Transverse colon (tissue), 4 donors: ENCODE measurements around the gene CALML4. TPM values are rescaled to one million over a fixed set of nuclear protein-coding genes. Genes with fewer than 3 reads are reported as not detected.
A peak's percentile ranks its signal among the peaks of the same experiment; 100 is the strongest.

Source experiments
- DNase-seq: peaks from one replicate; pipeline ENCODE4 v3.0.0-alpha.2; 2019
- H3K27ac ChIP-seq, 4 donors: fragments of 200-600 bp; sonication (generic); 2 replicates each; pipeline ENCODE4 v1.5.1; 2016 to 2018; ENCODE audit warnings: inconsistent platforms in 4 of 4
- H3K27me3 ChIP-seq: fragments of 200-600 bp; sonication (generic); 2 replicates; pipeline ENCODE4 v1.5.1; 2017; ENCODE audit warnings: inconsistent platforms
- H3K36me3 ChIP-seq, 4 donors: fragments of 200-600 bp; sonication (generic); 2 replicates each; pipeline ENCODE4 v1.5.1; 2017 to 2019; ENCODE audit warnings: inconsistent platforms in 4 of 4
- H3K4me1 ChIP-seq, 4 donors: fragments of 200-600 bp; sonication (generic); 2 replicates each; pipeline ENCODE4 v1.5.1; 2017 to 2020; ENCODE audit warnings: inconsistent platforms in 4 of 4
- H3K4me3 ChIP-seq, 4 donors: fragments of 200-600 bp; sonication (generic); 1 replicate in 1 of 4; 2 replicates in 3 of 4; pipeline versions ENCODE4 v1.5.1 to v1.6.1; 2017 to 2019; ENCODE audit warnings: inconsistent platforms in 4 of 4
- H3K9me3 ChIP-seq, 2 donors: fragments of 200-600 bp; sonication (generic); 2 replicates each; pipeline ENCODE4 v1.5.1; 2017 to 2019; ENCODE audit warnings: inconsistent platforms in 2 of 2
- EP300 ChIP-seq: sonication (generic); formaldehyde crosslinking; IDR thresholded peaks from one replicate; pipeline ENCODE4 v1.6.1; 2017; ENCODE audit warnings: antibody characterized with exemption, low read depth
- POLR2A ChIP-seq: fragments of 450-650 bp; IDR thresholded peaks from one replicate; pipeline ENCODE4 v1.6.1; 2016; ENCODE audit warnings: antibody characterized with exemption, mild to moderate bottlenecking, moderate library complexity
- POLR2AphosphoS5 ChIP-seq, 3 donors: sonication (generic); formaldehyde crosslinking; IDR thresholded peaks; one replicate each; pipeline ENCODE4 v1.6.1; 2016; ENCODE audit warnings: antibody characterized with exemption in 3 of 3
- WGBS, 2 donors: methylation state at CpG; one replicate each; pipeline ENCODE4 v1.1.5; 2018; ENCODE audit warnings: low coverage in 1 of 2; 5-methylcytosine and 5-hydroxymethylcytosine counted together
- in situ Hi-C, 4 donors: fragments of 200-750 bp; cut with MboI; loops; one replicate each; pipeline versions ENCODE4 v1.15.0 to v1.15.1; 2017; ENCODE audit warnings: low sequenced_read_pairs in 3 of 4, low pct_ligation_motif_present in 1 of 4, low pct_unique_long_range_greater_than_20kb in 1 of 4
- intact Hi-C: fragments of 100-400 bp; cut with DNase I; formaldehyde crosslinking; loops from one replicate; pipeline ENCODE4 v1.15.1; 2023; ENCODE audit warnings: low total_unique reads
- total RNA-seq, 4 donors: library from RNA; depleted of rRNA; stranded (reverse); fragments of >200 nt; gene quantifications; one replicate each; pipeline ENCODE4 v1.1.0, GENCODE V29; 2016
- TF ChIP-seq, protein P1 (sequence below), 5 experiments: fragments of 200-600 bp in 3 of 5; fragments of 450-650 bp in 2 of 5; sonication (generic) in 3 of 5; IDR thresholded peaks; 1 replicate in 2 of 5; 2 replicates in 3 of 5; pipeline ENCODE4 v1.5.1; 2016 to 2017; ENCODE audit warnings: antibody characterized with exemption in 5 of 5, inconsistent platforms in 3 of 5, mild to moderate bottlenecking in 2 of 5, moderate library complexity in 1 of 5

CALML4 gene
- total RNA-seq, 4 donors from 2014 or later: 56.3 to 153 (median 75.2) TPM

DNA sequence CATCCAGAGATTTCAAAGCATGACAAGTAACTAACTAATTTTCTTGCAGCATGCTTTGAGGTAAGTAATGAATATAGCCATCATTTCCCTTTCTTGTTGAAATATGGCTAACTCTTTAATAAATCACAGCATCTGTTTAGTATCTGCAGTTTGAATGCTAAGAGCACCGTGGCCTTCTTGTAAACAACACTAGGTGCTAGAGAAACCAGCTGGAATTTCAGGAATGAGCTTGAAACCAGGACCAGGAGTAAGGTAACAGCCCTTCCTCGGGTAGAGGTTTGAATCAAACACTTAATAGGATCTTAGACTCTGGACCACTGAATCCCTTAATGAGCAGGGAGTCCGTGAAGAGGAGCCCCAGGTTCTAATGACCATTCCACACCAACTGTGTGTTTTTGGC, 13.6 kb downstream of the CALML4 start:
- H3K4me3 ChIP-seq: no peak overlapping the region
- peak overlapping the region in 1 of 4 donors; percentile 6 for H3K27ac ChIP-seq
- no peaks in the 10 kb centered on the region for H3K27me3 ChIP-seq
- TF ChIP-seq, protein P1, sequence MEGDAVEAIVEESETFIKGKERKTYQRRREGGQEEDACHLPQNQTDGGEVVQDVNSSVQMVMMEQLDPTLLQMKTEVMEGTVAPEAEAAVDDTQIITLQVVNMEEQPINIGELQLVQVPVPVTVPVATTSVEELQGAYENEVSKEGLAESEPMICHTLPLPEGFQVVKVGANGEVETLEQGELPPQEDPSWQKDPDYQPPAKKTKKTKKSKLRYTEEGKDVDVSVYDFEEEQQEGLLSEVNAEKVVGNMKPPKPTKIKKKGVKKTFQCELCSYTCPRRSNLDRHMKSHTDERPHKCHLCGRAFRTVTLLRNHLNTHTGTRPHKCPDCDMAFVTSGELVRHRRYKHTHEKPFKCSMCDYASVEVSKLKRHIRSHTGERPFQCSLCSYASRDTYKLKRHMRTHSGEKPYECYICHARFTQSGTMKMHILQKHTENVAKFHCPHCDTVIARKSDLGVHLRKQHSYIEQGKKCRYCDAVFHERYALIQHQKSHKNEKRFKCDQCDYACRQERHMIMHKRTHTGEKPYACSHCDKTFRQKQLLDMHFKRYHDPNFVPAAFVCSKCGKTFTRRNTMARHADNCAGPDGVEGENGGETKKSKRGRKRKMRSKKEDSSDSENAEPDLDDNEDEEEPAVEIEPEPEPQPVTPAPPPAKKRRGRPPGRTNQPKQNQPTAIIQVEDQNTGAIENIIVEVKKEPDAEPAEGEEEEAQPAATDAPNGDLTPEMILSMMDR (IDR thresholded peaks at IDR 0.05): no peak
- peak in 1 of 3 donors; percentile 15 for TF ChIP-seq POLR2AphosphoS5 (IDR thresholded peaks at IDR 0.05)
- intact Hi-C loops (no loop called here), in situ Hi-C loops (no loop called here)
- H3K4me1 ChIP-seq: peaks cover 7 to 35% (median 29%) of the 10 kb centered on the region in 4 donors
- H3K9me3 ChIP-seq: no peaks in the 10 kb centered on the region
- peaks cover 0 to 17% (median 5%) of the 10 kb centered on the region in 4 donors for H3K36me3 ChIP-seq
- WGBS, 2 donors: 58 to 63% methylated on average over 2 to 3 of the region's 3 CpGs
- DNase-seq: no peak

DNA sequence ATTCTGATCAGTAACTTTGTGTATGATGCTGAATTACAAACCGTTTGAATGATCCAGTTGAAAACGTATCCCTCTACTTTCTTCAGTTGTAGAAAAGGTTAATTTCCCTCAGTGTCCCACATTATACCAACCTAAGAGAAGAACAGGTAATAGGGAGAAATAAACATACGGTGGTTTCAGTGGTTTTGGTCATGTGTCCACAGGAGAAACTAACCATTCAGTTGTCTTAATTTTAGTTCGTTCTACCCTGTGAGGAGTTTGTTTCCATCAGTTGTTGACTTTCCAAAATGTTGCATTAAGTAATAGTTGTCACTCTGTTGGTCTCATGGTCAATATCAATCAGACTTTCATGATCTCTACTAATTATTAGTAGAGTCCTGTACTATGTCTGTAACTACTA, 15.1 kb downstream of the CALML4 start:
- intact Hi-C loops: no loop called here
- WGBS, 2 donors: 80 to 82% methylated on average over 4 of the region's 4 CpGs
- H3K4me1 ChIP-seq: peaks cover 7 to 38% (median 30%) of the 10 kb centered on the region in 4 donors

DNA sequence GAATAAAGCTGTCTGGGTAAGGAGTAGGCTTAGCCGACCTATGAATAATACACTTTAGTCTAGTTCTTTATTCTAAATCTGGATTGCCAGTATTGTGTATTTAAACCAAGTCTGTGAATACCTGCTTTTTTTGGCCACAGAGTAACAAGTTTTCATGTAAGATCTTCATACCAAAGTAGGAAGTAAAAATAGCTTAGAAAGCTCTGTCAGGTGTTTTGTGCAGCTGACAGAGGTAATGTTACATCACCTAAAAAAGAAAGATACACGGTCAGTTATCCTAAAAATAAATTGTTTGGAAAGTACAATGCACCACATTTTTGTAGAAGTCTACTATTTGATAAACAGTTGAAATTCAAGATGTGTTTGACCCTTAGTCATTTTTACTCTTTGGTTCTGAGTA, 16.5 kb downstream of the CALML4 start:
- DNase-seq: no peak
- in situ Hi-C loops (no loop called here), intact Hi-C loops (no loop called here)
- Histone ChIP-seq H3K9me3 (no peaks in the 10 kb centered on the region), H3K27me3 (no peaks in the 10 kb centered on the region), H3K4me3 (no peak overlapping the region), H3K4me1 (peaks cover 7 to 38% (median 30%) of the 10 kb centered on the region in 4 donors), H3K36me3 (peaks cover 0 to 22% (median 9%) of the 10 kb centered on the region in 4 donors), H3K27ac (peak overlapping the region; percentile 73 to 86 (median 82))
- WGBS, 2 donors: 62 to 63% methylated on average over 2 of the region's 2 CpGs
- TF ChIP-seq POLR2A: no peak
- no peak for TF ChIP-seq POLR2AphosphoS5 (IDR thresholded peaks at IDR 0.05)
- TF ChIP-seq EP300: no peak

More for the DNA sequence above, 15.1 kb downstream of the CALML4 start:
- in situ Hi-C loops: no loop called here
- TF ChIP-seq POLR2AphosphoS5 (IDR thresholded peaks at IDR 0.05) (no peak), EP300 (no peak), POLR2A (no peak)
- TF ChIP-seq, protein P1 (IDR thresholded peaks at IDR 0.05): no peak
- no peaks in the 10 kb centered on the region for H3K27me3 ChIP-seq
- H3K36me3 ChIP-seq: peaks cover 0 to 17% (median 6%) of the 10 kb centered on the region in 4 donors
- H3K4me3 ChIP-seq: no peak overlapping the region
- peak overlapping the region; percentile 0 to 83 (median 78) for H3K27ac ChIP-seq
- no peak for DNase-seq
- no peaks in the 10 kb centered on the region for H3K9me3 ChIP-seq

DNA sequence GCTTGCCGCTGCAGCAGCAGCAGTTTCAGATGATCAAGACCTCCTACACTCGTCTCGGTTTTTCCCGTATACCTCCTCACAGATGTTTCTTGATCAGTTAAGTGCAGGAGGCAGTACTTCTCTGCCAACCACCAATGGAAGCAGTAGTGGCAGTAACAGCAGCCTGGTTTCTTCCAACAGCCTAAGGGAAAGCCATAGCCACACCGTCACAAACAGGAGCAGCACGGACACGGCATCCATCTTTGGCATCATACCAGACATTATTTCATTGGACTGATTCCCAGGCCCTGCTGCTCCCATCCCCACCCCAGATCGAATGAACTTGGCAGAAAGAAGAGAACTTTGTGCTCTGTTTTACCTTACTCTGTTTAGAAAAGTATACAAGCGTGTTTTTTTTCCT, 17.6 kb downstream of the CALML4 start:
- in situ Hi-C loops: no loop called here

More for the DNA sequence above, 17.6 kb downstream of the CALML4 start:
- intact Hi-C loops: no loop called here
- Histone ChIP-seq H3K27me3 (no peaks in the 10 kb centered on the region), H3K4me3 (no peak overlapping the region), H3K36me3 (peaks cover 0 to 16% (median 6%) of the 10 kb centered on the region in 4 donors), H3K27ac (peak overlapping the region; percentile 73 to 86 (median 82)), H3K4me1 (peaks cover 7 to 38% (median 30%) of the 10 kb centered on the region in 4 donors), H3K9me3 (no peaks in the 10 kb centered on the region)
- WGBS, 2 donors: 29 to 32% methylated on average over 5 to 9 of the region's 9 CpGs
- DNase-seq: peak; percentile 72
- TF ChIP-seq POLR2AphosphoS5 (IDR thresholded peaks at IDR 0.05) (peak; percentile 16 to 57 (median 52)), POLR2A (peak; percentile 12), EP300 (no peak)
- TF ChIP-seq, protein P1 (IDR thresholded peaks at IDR 0.05): no peak
